Measurements from ENCODE around the gene CNTRL.

DNA sequence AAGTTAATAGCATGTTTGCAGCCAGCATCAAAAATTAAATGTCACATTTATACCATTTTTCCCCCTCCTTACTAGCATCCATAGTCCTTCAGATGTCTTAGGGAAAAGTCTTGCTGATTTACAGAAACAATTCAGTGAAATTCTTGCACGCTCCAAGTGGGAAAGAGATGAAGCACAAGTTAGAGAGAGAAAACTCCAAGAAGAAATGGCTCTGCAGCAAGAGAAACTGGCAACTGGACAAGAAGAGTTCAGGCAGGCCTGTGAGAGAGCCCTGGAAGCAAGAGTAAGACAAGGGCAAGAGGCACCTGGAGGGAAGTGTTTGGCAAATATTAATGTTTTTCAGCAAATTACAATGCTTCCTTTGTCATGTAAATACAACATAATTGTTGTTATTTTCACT, 66.6 kb downstream of the CNTRL start:
- no peak for TF ChIP-seq EZH2phosphoT487 (IDR thresholded peaks at IDR 0.05; ENCODE audit: borderline replicate concordance, low read length)
- TF ChIP-seq, protein P1, sequence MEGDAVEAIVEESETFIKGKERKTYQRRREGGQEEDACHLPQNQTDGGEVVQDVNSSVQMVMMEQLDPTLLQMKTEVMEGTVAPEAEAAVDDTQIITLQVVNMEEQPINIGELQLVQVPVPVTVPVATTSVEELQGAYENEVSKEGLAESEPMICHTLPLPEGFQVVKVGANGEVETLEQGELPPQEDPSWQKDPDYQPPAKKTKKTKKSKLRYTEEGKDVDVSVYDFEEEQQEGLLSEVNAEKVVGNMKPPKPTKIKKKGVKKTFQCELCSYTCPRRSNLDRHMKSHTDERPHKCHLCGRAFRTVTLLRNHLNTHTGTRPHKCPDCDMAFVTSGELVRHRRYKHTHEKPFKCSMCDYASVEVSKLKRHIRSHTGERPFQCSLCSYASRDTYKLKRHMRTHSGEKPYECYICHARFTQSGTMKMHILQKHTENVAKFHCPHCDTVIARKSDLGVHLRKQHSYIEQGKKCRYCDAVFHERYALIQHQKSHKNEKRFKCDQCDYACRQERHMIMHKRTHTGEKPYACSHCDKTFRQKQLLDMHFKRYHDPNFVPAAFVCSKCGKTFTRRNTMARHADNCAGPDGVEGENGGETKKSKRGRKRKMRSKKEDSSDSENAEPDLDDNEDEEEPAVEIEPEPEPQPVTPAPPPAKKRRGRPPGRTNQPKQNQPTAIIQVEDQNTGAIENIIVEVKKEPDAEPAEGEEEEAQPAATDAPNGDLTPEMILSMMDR (IDR thresholded peaks at IDR 0.05; ENCODE audit: low read depth, low read length, poor library complexity, severe bottlenecking) = no peak
